ENCODE data around the gene NEB. TPM values are rescaled to one million over a fixed set of nuclear protein-coding genes. Genes with fewer than 3 reads are reported as not detected.
"Not testable (repeated sequence)": the region's sequence is repeated elsewhere in the genome, so short reads cannot be mapped to it uniquely, and the experiment has no call there.

The NEB gene
- total RNA-seq, 1 donor from 2014 or later, result 0.83 TPM

GRCh38 chr2:151716721-151717120 lies 17.6 kb downstream of the NEB start:
- TF ChIP-seq, protein P1, sequence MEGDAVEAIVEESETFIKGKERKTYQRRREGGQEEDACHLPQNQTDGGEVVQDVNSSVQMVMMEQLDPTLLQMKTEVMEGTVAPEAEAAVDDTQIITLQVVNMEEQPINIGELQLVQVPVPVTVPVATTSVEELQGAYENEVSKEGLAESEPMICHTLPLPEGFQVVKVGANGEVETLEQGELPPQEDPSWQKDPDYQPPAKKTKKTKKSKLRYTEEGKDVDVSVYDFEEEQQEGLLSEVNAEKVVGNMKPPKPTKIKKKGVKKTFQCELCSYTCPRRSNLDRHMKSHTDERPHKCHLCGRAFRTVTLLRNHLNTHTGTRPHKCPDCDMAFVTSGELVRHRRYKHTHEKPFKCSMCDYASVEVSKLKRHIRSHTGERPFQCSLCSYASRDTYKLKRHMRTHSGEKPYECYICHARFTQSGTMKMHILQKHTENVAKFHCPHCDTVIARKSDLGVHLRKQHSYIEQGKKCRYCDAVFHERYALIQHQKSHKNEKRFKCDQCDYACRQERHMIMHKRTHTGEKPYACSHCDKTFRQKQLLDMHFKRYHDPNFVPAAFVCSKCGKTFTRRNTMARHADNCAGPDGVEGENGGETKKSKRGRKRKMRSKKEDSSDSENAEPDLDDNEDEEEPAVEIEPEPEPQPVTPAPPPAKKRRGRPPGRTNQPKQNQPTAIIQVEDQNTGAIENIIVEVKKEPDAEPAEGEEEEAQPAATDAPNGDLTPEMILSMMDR (IDR thresholded peaks at IDR 0.05), result no peak
- ATAC-seq (no peak), DNase-seq (no peak)

DNA sequence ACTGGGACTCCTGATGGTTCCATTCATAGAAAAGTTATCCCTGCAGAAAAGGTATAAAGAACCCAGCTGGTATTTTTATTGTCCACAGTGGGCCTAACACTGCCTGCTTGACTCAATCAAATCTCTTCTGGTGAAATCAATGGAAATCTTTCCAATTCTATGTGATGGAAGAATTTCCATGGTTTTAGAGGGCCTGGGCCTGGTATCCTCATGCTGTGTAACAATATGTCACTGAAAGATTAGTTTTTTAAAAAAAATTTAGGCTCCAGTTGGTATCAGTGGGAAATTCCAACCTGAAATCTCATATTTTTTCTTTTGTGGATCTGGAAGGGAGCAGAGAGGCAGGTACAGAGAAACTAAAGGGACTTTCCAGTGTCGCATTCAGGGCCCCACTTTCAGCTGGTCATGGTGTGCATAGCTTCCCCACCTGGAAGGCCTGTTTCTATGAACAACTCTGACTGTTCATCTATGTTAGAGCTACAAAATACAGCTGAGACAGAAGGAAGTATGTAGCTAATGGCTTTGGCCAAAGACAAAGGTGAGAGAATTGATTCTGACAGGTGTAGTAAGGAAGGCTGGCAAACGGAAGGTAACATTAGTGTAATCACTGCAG lies 20.9 kb downstream of the NEB start:
- Histone ChIP-seq H3K27ac (no peak overlapping the region), H3K27me3 (ENCODE audit: low read depth) (no peaks in the 10 kb centered on the region), H3K4me1 (no peaks in the 10 kb centered on the region), H3K36me3 (no peaks in the 10 kb centered on the region), H3K9me3 (no peaks in the 10 kb centered on the region), H3K4me3 (no peak overlapping the region)
- ATAC-seq (no peak), DNase-seq (no peak)
- intact Hi-C loops (cut with DNase I), result no loop called here
- TF ChIP-seq, protein P1 (IDR thresholded peaks at IDR 0.05), result no peak

More at GRCh38 chr2:151716721-151717120, 17.6 kb downstream of the NEB start:
- Histone ChIP-seq H3K4me3 (no peak overlapping the region), H3K27ac (no peak overlapping the region), H3K27me3 (ENCODE audit: low read depth) (no peaks in the 10 kb centered on the region), H3K36me3 (no peaks in the 10 kb centered on the region), H3K4me1 (no peaks in the 10 kb centered on the region), H3K9me3 (no peaks in the 10 kb centered on the region)
- intact Hi-C loops (cut with DNase I), result no loop called here

DNA sequence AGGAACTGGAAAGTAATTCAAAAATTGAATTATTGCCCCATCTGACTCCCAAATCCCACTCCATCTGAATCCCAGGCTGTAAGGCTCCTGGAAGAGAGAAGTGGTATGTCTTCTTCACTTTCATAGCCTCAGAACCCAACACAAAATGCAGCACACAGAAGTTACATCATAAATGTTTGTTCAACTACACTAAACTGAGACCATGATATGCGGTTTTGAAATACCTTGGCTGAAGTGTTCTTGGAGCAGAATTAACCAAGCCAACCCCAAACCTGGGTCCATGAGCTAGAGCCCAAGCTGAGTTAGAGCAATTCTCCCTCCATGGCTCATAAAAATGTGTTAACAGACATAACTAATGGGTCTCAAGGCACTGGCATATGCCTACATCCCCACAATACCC lies 23.3 kb downstream of the NEB start:
- H3K9me3 ChIP-seq, result no peaks in the 10 kb centered on the region
- intact Hi-C loops (cut with DNase I), result no loop called here
- no peaks in the 10 kb centered on the region for H3K4me1 ChIP-seq
- TF ChIP-seq, protein P1 (IDR thresholded peaks at IDR 0.05), result no peak
- H3K27ac ChIP-seq, result no peak overlapping the region
- H3K36me3 ChIP-seq, result no peaks in the 10 kb centered on the region
- no peak overlapping the region for H3K4me3 ChIP-seq
- no peak for DNase-seq
- no peaks in the 10 kb centered on the region for H3K27me3 ChIP-seq (ENCODE audit: low read depth)
- no peak for ATAC-seq

GRCh38 chr2:151708788-151709187 lies 25.5 kb downstream of the NEB start:
- intact Hi-C loops (cut with DNase I), result no loop called here
- TF ChIP-seq, protein P1 (IDR thresholded peaks at IDR 0.05), result no peak
- Histone ChIP-seq H3K36me3 (no peaks in the 10 kb centered on the region), H3K9me3 (no peaks in the 10 kb centered on the region), H3K4me3 (no peak overlapping the region), H3K27ac (no peak overlapping the region), H3K4me1 (no peaks in the 10 kb centered on the region), H3K27me3 (ENCODE audit: low read depth) (no peaks in the 10 kb centered on the region)
- ATAC-seq (no peak), DNase-seq (no peak)

DNA sequence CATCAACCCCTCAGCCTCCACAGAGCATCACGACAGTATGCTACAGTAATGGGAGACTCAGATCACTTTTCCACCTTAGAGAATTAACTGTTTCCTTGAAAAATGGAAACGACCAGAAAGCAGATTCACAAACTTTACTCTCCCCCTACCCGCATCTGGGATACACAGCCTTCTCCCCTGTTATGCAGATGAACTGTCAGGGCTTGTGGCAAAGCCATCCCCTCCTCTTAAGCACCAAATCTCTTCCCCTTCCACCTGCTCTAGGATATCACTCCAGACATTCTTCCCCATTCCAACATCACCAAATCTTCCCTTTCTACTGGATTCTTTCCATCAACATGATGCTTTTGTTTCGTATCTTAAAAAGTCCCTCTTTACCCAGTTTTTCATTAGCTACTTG lies 26.4 kb downstream of the NEB start:
- no peak for ATAC-seq
- H3K27me3 ChIP-seq (ENCODE audit: low read depth), result no peaks in the 10 kb centered on the region
- intact Hi-C loops (cut with DNase I), result no loop called here
- H3K4me1 ChIP-seq, result no peaks in the 10 kb centered on the region
- DNase-seq, result no peak
- no peaks in the 10 kb centered on the region for H3K9me3 ChIP-seq
- no peak overlapping the region for H3K4me3 ChIP-seq
- no peak overlapping the region for H3K27ac ChIP-seq
- no peaks in the 10 kb centered on the region for H3K36me3 ChIP-seq
- TF ChIP-seq, protein P1 (IDR thresholded peaks at IDR 0.05), result no peak

GRCh38 chr2:151704480-151704961 lies 29.8 kb downstream of the NEB start:
- H3K36me3 ChIP-seq; ATAC-seq; H3K9me3 ChIP-seq; H3K27ac ChIP-seq; H3K4me3 ChIP-seq; H3K4me1 ChIP-seq; intact Hi-C loops (cut with DNase I); DNase-seq; H3K27me3 ChIP-seq (ENCODE audit: low read depth): not testable (repeated sequence)

DNA sequence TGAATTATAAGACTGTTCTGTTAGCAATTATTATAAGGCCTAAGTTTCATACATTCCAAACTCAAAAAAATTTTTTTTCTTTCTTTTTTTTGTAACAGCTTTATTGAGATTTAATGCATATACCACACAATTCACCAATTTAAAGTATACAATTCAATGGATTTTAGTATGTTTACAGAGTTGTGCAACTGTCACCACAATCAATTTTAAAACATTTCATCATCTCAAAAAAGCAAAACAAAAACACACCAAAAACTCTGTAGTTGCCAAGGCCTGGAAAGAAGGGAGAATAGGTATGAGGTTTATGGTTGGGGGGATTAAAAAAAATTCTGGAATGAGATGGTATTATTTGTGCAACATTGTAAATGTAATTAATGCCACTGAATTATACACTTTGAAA lies 36.1 kb downstream of the NEB start:
- H3K4me3 ChIP-seq; DNase-seq; H3K36me3 ChIP-seq; H3K27ac ChIP-seq; H3K27me3 ChIP-seq (ENCODE audit: low read depth); ATAC-seq; intact Hi-C loops (cut with DNase I); H3K9me3 ChIP-seq; H3K4me1 ChIP-seq: not testable (repeated sequence)

All from lower lobe of right lung (tissue), 2 donors.